ENCODE measurements around the gene MB21D2.

The MB21D2 gene

GRCh38 chr3:192875971-192876565 lies 41.6 kb downstream of the MB21D2 start:
- H3K27ac ChIP-seq (ENCODE audit: low read length) = no peak overlapping the region

GRCh38 chr3:192870822-192871221 lies 46.8 kb downstream of the MB21D2 start:
- Histone ChIP-seq H3K4me3 (ENCODE audit: low read length in 2 of 2) (no peak overlapping the region), H3K27me3 (ENCODE audit: control insufficient read depth in 1 of 2, insufficient read depth in 2 of 2, low read length in 2 of 2) (no peaks in the 10 kb centered on the region), H3K4me1 (ENCODE audit: control insufficient read depth, insufficient read depth, low read length) (peaks cover 17% of the 10 kb centered on the region), H3K9ac (ENCODE audit: low read length in 2 of 2) (no peak overlapping the region), H3K9me3 (ENCODE audit: control insufficient read depth in 2 of 2, low read length in 2 of 2) (no peaks in the 10 kb centered on the region), H3K36me3 (ENCODE audit: control insufficient read depth in 2 of 2, insufficient read depth in 2 of 2, low read length in 2 of 2) (no peaks in the 10 kb centered on the region), H3K27ac (ENCODE audit: low read length) (no peak overlapping the region)

More at GRCh38 chr3:192875971-192876565, 41.6 kb downstream of the MB21D2 start:
- Histone ChIP-seq H3K36me3 (ENCODE audit: control insufficient read depth in 2 of 2, insufficient read depth in 2 of 2, low read length in 2 of 2) (no peaks in the 10 kb centered on the region), H3K9me3 (ENCODE audit: control insufficient read depth in 2 of 2, low read length in 2 of 2) (no peaks in the 10 kb centered on the region), H3K4me1 (ENCODE audit: control insufficient read depth, insufficient read depth, low read length) (peaks cover 2% of the 10 kb centered on the region), H3K9ac (ENCODE audit: low read length in 2 of 2) (no peak overlapping the region), H3K4me3 (ENCODE audit: low read length in 2 of 2) (no peak overlapping the region), H3K27me3 (ENCODE audit: control insufficient read depth in 1 of 2, insufficient read depth in 2 of 2, low read length in 2 of 2) (no peaks in the 10 kb centered on the region)

- Histone ChIP-seq H3K4me3 (ENCODE audit: low read length in 2 of 2) (no peak overlapping the region), H3K4me1 (ENCODE audit: control insufficient read depth, insufficient read depth, low read length) (peaks cover 22% of the 10 kb centered on the region), H3K27me3 (ENCODE audit: control insufficient read depth in 1 of 2, insufficient read depth in 2 of 2, low read length in 2 of 2) (no peaks in the 10 kb centered on the region), H3K9ac (ENCODE audit: low read length in 2 of 2) (no peak overlapping the region), H3K36me3 (ENCODE audit: control insufficient read depth in 2 of 2, insufficient read depth in 2 of 2, low read length in 2 of 2) (no peaks in the 10 kb centered on the region), H3K9me3 (ENCODE audit: control insufficient read depth in 2 of 2, low read length in 2 of 2) (no peaks in the 10 kb centered on the region), H3K27ac (ENCODE audit: low read length) (no peak overlapping the region)
Measured at GRCh38 chr3:192869131-192870031, 48.3 kb downstream of the MB21D2 start.

GRCh38 chr3:192867645-192868044 lies 50.0 kb downstream of the MB21D2 start:
- H3K4me1 ChIP-seq (ENCODE audit: control insufficient read depth, insufficient read depth, low read length) = peaks cover 22% of the 10 kb centered on the region
- H3K36me3 ChIP-seq (ENCODE audit: control insufficient read depth in 2 of 2, insufficient read depth in 2 of 2, low read length in 2 of 2) = no peaks in the 10 kb centered on the region
- no peak overlapping the region for H3K27ac ChIP-seq (ENCODE audit: low read length)
- no peak overlapping the region for H3K9ac ChIP-seq (ENCODE audit: low read length in 2 of 2)
- no peaks in the 10 kb centered on the region for H3K9me3 ChIP-seq (ENCODE audit: control insufficient read depth in 2 of 2, low read length in 2 of 2)
- no peak overlapping the region for H3K4me3 ChIP-seq (ENCODE audit: low read length in 2 of 2)
- H3K27me3 ChIP-seq (ENCODE audit: control insufficient read depth in 1 of 2, insufficient read depth in 2 of 2, low read length in 2 of 2) = no peaks in the 10 kb centered on the region

- H3K4me1 ChIP-seq (ENCODE audit: control insufficient read depth, insufficient read depth, low read length) = peaks cover 22% of the 10 kb centered on the region
- H3K36me3 ChIP-seq (ENCODE audit: control insufficient read depth in 2 of 2, insufficient read depth in 2 of 2, low read length in 2 of 2) = no peaks in the 10 kb centered on the region
- H3K4me3 ChIP-seq (ENCODE audit: low read length in 2 of 2) = no peak overlapping the region
- no peaks in the 10 kb centered on the region for H3K27me3 ChIP-seq (ENCODE audit: control insufficient read depth in 1 of 2, insufficient read depth in 2 of 2, low read length in 2 of 2)
- H3K27ac ChIP-seq (ENCODE audit: low read length) = no peak overlapping the region
- H3K9me3 ChIP-seq (ENCODE audit: control insufficient read depth in 2 of 2, low read length in 2 of 2) = no peaks in the 10 kb centered on the region
- H3K9ac ChIP-seq (ENCODE audit: low read length in 2 of 2) = no peak overlapping the region
Measured at GRCh38 chr3:192866804-192867203, 50.9 kb downstream of the MB21D2 start.

GRCh38 chr3:192864941-192865340 lies 52.7 kb downstream of the MB21D2 start:
- H3K4me3 ChIP-seq (ENCODE audit: low read length in 2 of 2) = no peak overlapping the region
- H3K4me1 ChIP-seq (ENCODE audit: control insufficient read depth, insufficient read depth, low read length) = peaks cover 22% of the 10 kb centered on the region
- H3K9ac ChIP-seq (ENCODE audit: low read length in 2 of 2) = no peak overlapping the region
- H3K36me3 ChIP-seq (ENCODE audit: control insufficient read depth in 2 of 2, insufficient read depth in 2 of 2, low read length in 2 of 2) = no peaks in the 10 kb centered on the region
- no peaks in the 10 kb centered on the region for H3K27me3 ChIP-seq (ENCODE audit: control insufficient read depth in 1 of 2, insufficient read depth in 2 of 2, low read length in 2 of 2)
- H3K9me3 ChIP-seq (ENCODE audit: control insufficient read depth in 2 of 2, low read length in 2 of 2) = no peaks in the 10 kb centered on the region
- H3K27ac ChIP-seq (ENCODE audit: low read length) = no peak overlapping the region

- no peak overlapping the region for H3K4me3 ChIP-seq (ENCODE audit: low read length in 2 of 2)
- H3K27me3 ChIP-seq (ENCODE audit: control insufficient read depth in 1 of 2, insufficient read depth in 2 of 2, low read length in 2 of 2) = no peaks in the 10 kb centered on the region
- H3K36me3 ChIP-seq (ENCODE audit: control insufficient read depth in 2 of 2, insufficient read depth in 2 of 2, low read length in 2 of 2) = no peaks in the 10 kb centered on the region
- H3K9me3 ChIP-seq (ENCODE audit: control insufficient read depth in 2 of 2, low read length in 2 of 2) = no peaks in the 10 kb centered on the region
- no peak overlapping the region for H3K27ac ChIP-seq (ENCODE audit: low read length)
- H3K9ac ChIP-seq (ENCODE audit: low read length in 2 of 2) = no peak overlapping the region
- peaks cover 22% of the 10 kb centered on the region for H3K4me1 ChIP-seq (ENCODE audit: control insufficient read depth, insufficient read depth, low read length)
Measured at GRCh38 chr3:192863091-192863420, 54.6 kb downstream of the MB21D2 start.

GRCh38 chr3:192862408-192863090 lies 55.1 kb downstream of the MB21D2 start:
- Histone ChIP-seq H3K9me3 (ENCODE audit: control insufficient read depth in 2 of 2, low read length in 2 of 2) (no peaks in the 10 kb centered on the region), H3K27me3 (ENCODE audit: control insufficient read depth in 1 of 2, insufficient read depth in 2 of 2, low read length in 2 of 2) (no peaks in the 10 kb centered on the region), H3K9ac (ENCODE audit: low read length in 2 of 2) (no peak overlapping the region), H3K4me1 (ENCODE audit: control insufficient read depth, insufficient read depth, low read length) (peaks cover 18% of the 10 kb centered on the region), H3K4me3 (ENCODE audit: low read length in 2 of 2) (no peak overlapping the region), H3K36me3 (ENCODE audit: control insufficient read depth in 2 of 2, insufficient read depth in 2 of 2, low read length in 2 of 2) (no peaks in the 10 kb centered on the region), H3K27ac (ENCODE audit: low read length) (no peak overlapping the region)

GRCh38 chr3:192861972-192862371 lies 55.7 kb downstream of the MB21D2 start:
- Histone ChIP-seq H3K9ac (ENCODE audit: low read length in 2 of 2) (no peak overlapping the region), H3K9me3 (ENCODE audit: control insufficient read depth in 2 of 2, low read length in 2 of 2) (no peaks in the 10 kb centered on the region), H3K27me3 (ENCODE audit: control insufficient read depth in 1 of 2, insufficient read depth in 2 of 2, low read length in 2 of 2) (no peaks in the 10 kb centered on the region), H3K4me3 (ENCODE audit: low read length in 2 of 2) (no peak overlapping the region), H3K36me3 (ENCODE audit: control insufficient read depth in 2 of 2, insufficient read depth in 2 of 2, low read length in 2 of 2) (no peaks in the 10 kb centered on the region), H3K27ac (ENCODE audit: low read length) (no peak overlapping the region), H3K4me1 (ENCODE audit: control insufficient read depth, insufficient read depth, low read length) (peaks cover 12% of the 10 kb centered on the region)

GRCh38 chr3:192860454-192860853 lies 57.2 kb downstream of the MB21D2 start:
- H3K4me1 ChIP-seq (ENCODE audit: control insufficient read depth, insufficient read depth, low read length) = peaks cover 9% of the 10 kb centered on the region
- no peaks in the 10 kb centered on the region for H3K36me3 ChIP-seq (ENCODE audit: control insufficient read depth in 2 of 2, insufficient read depth in 2 of 2, low read length in 2 of 2)
- H3K27ac ChIP-seq (ENCODE audit: low read length) = no peak overlapping the region
- no peaks in the 10 kb centered on the region for H3K27me3 ChIP-seq (ENCODE audit: control insufficient read depth in 1 of 2, insufficient read depth in 2 of 2, low read length in 2 of 2)
- no peaks in the 10 kb centered on the region for H3K9me3 ChIP-seq (ENCODE audit: control insufficient read depth in 2 of 2, low read length in 2 of 2)
- H3K4me3 ChIP-seq (ENCODE audit: low read length in 2 of 2) = no peak overlapping the region
- H3K9ac ChIP-seq (ENCODE audit: low read length in 2 of 2) = no peak overlapping the region

Measured in stomach smooth muscle (tissue), 2 donors.